Omental fat pad (tissue), 4 donors: ENCODE measurements around the gene HK2. TPM values are rescaled to one million over a fixed set of nuclear protein-coding genes. Genes with fewer than 3 reads are reported as not detected.

Experiments
- ATAC-seq: fragments of 150-250 bp; one replicate; pipeline ENCODE4 v1.9.1; 2016; ENCODE audit warnings: mild to moderate bottlenecking, moderate library complexity; ENCODE audit not compliant: low FRiP score
- DNase-seq: peaks from one replicate; pipeline ENCODE4 v3.0.0-alpha.2; 2019; ENCODE audit warnings: low spot score
- CTCF ChIP-seq, 3 donors: fragments of 450-650 bp; IDR thresholded peaks; one replicate each; pipeline ENCODE4 v1.5.1; 2016 to 2017; ENCODE audit warnings: antibody characterized with exemption in 3 of 3, mild to moderate bottlenecking in 3 of 3, moderate library complexity in 2 of 3
- total RNA-seq, 4 donors: library from RNA; depleted of rRNA; stranded (reverse); fragments of >200 nt; gene quantifications; one replicate each; pipeline ENCODE4 v1.1.0, GENCODE V29; 2016

The HK2 gene
- total RNA-seq, 4 donors from 2014 or later: 31.3 to 79.9 (median 43.8) TPM

DNA sequence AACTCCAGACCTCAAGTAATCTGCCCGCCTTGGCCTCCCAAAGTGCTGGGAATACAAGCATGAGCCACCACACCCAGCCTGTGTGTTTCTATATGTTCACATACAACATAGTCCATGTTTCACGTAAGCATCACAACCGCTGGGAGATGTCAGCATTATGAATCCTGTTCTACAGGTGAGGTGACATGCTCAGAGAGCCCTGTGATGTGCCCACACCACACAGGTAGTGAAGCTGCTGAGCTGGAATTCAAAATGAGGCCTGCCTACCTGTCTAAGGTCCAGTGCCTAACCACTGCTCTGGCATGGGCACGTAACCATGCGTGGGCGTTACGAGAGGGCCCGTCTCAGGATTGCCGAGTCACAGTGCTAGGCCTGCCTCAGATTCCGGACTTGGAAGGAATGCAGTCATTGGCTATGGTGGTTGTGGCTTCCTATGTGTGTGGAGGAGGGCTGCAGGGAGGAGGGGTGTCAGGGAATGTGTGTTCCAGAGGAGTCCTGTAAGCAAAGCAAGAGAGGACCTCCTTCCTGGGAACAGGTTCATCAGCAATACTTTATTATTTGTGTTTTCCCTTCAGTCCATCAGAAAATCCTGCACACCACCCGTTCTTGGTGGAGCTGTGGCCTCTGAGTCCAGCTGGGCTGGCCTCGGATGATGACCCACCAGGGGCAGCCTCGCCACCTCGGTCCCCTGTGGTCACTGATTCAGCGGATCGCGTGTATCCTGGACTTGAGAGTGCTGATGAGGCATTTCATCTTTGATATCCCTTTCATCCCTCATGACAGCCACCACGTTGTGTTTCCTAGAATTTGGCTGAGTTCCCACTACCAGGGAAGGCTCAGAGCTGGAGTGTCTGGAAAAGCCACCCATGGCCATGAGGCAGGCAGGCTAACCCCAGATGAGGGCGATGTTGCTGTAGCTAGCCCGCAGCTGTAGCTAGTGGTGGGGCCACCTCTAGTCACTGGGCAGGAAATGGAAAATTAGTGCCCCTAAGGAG is 31.1 kb downstream of the HK2 start:
- no peak for TF ChIP-seq CTCF (IDR thresholded peaks at IDR 0.05)
- DNase-seq (no peak), ATAC-seq (peak; percentile 49)

DNA sequence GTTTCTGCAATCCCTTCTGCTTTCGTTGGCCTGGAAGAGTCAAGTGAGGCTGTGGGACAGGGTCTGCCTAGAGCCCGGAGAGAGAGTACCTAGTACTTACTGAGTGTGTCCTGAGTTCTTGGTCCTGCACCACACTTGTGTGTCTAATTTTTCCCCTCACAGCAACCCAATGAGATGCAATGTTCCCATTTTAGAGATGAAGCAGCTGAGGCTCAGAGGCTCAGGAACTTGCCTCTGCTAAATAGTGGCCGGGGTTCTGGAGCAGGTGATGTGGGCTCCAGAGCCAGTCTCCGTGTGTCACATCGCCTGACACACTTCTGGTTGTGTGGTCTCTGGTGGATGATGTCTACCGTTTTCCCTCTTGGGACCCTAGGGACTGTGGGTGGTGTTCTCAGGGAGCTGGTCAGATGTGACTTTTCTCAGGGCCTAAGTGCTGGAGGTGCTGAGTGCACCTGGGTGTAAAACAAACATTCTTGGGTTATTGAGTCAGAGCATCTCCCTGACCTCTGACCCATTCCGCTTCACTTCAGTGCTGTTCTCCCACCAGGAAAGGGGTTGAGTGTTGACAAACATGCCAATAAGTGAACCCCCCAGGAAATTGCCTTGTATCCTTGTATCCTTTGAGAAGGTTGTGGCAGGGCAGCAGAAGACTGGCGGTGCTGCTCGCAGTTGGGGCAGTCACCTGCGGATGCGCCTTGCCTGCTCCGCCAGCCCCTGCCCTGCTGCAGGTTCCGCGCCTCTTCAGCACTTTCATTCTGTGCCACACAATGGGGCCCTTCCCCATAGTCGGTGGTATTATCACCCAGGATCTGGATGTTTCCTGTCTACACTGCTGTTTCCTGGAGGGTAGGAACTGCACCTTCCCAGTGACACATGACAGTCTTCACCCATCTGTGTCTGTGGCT is 32.1 kb downstream of the HK2 start:
- DNase-seq (no peak), ATAC-seq (no peak)
- no peak for TF ChIP-seq CTCF (IDR thresholded peaks at IDR 0.05)

DNA sequence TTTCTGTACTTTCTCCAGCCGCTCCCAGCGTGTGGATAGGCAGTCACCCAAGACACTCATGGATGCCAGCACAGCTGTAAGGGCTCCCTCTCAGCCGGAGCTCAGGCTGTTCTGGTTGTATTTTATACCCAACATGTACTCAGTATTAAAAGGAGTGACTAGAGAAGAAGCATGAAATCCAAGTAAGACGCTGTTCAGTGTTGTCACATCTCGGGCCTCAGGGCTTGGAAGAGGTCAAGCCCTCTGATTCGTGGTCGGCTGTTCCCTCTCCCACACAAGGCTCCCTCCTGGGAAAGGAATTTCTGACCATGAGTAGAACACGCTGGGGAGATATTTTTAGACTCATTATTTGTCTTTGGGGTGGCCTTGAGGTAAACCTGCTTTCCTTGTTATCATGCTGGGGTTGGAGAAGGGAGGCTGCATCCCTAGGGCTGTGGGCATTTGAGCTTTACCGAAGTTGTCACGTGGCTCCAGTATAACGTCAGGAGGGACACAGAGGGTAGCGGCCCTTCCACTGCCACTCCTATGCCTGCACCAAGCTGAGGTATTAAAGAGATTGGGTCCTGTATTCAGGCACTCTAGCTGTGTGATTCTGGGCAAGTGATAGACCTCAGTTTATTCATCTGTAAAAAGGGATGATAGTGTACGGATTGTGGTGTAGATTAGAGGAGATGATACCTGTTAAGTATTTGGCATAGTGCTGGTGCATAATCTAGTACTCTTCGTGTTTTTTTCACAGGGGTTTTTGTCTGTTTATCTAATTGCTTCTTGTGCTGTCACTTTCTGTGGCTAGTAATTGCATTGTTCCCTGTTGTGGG is 34.1 kb downstream of the HK2 start:
- DNase-seq: no peak
- ATAC-seq: no peak
- TF ChIP-seq CTCF (IDR thresholded peaks at IDR 0.05): no peak

DNA sequence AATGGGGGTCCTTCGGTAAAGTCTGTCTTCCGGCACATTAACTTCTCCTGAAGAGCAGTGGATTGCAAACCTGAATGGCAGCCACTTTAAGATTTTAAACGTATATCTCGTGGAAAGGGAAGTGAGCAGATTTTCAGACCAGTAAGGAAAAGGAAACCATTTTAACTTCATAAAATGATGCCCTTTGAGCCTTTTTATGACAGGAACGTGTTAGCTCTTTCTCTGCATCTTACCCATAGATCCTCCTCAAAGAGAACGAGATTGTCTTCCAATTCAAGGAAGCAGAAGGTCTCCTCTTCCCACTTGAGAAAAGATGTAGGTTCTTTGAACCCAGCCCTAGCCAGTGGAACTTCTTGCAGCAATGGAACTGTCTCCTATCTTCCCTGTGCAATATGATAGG is 35.6 kb downstream of the HK2 start:
- TF ChIP-seq CTCF (IDR thresholded peaks at IDR 0.05): no peak

DNA sequence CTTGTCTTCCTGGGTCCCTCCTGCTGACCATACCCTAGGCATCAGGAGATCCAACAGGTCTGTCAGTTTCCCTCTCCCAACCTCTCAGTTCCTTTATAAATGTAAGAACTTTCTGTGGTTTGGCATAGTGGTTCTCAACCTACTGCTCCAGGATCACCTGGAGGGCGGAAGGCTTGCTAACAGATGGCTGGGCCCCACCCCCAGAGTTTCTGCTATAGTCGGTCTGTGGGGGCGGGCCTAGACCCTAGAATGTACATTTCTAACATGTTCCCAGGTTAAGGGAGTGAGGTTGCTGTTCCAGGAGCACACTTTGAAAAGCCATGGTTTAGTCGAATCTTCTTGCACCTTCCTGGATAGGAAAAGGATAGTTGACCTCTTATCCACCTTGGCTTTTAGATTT is 37.0 kb downstream of the HK2 start:
- DNase-seq (no peak), ATAC-seq (no peak)
- no peak for TF ChIP-seq CTCF (IDR thresholded peaks at IDR 0.05)

More for the DNA sequence above, 35.6 kb downstream of the HK2 start:
- ATAC-seq (no peak), DNase-seq (no peak)

DNA sequence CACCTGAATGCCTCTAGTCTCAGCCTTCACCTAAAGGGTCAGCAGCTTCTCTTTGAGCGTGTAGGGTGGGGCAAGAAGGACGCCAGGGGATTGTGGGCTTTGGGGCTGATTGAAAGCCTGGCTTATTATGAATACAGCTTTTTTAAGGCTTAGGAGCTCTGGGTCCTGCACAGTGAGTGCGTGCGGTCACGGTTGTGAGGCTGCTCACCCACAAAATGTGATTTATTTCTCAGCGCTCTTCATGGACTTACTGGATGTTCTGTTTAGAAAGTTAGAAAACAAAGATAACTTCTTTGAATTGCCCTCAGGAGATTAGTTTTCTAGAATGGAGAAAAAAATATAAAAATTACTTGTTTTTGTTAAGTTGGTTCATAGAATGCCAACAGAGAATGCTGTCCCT is 37.5 kb downstream of the HK2 start:
- DNase-seq: no peak
- no peak for TF ChIP-seq CTCF (IDR thresholded peaks at IDR 0.05)

More for the DNA sequence above, 37.5 kb downstream of the HK2 start:
- no peak for ATAC-seq
